Measurements from ENCODE around the gene COL5A1. TPM values are rescaled to one million over a fixed set of nuclear protein-coding genes. Genes with fewer than 3 reads are reported as not detected.
"Not testable (repeated sequence)": the region's sequence is repeated elsewhere in the genome, so short reads cannot be mapped to it uniquely, and the experiment has no call there.

The COL5A1 gene
- polyA plus RNA-seq, 3 donors = 87.5 to 116 (median 111) TPM

GRCh38 chr9:134851020-134851419 lies 209.4 kb downstream of the COL5A1 start:
- DNase-seq = no peak

DNA sequence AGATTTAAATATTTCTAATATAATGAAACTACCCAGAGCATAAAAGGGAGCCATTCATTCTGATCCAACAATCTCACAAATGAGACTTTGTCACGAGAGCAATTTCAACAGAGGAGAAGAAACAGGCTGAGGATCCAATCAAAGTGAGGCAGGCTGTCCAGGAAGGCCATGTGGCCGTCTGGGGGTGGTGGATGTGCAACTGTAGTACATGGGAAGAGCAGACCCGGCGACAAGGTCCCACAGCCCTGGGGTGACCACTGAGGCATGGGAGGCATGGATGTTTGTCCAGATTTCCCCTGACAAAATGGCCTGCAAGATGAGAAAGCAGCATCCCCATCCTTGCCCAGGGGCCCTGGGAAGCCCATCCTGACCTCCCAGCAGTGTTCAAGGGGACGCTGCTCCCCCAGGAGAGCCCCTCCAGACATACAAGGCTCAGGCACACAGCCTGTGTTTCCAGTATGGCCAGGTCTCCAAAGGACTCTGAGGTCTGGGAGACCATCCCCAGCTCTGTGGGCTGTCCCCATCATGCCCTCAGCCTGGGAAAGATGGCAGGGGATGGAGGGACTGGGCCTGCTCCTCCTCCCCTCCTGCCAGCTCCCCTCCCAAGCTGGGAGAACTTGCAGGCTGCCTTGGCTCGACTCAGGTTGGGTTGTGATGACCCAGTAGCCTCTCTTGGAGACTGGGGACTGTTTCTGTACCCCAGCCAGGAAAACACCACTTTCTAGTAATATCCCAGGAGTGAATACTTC lies 211.5 kb downstream of the COL5A1 start:
- DNase-seq = no peak

DNA sequence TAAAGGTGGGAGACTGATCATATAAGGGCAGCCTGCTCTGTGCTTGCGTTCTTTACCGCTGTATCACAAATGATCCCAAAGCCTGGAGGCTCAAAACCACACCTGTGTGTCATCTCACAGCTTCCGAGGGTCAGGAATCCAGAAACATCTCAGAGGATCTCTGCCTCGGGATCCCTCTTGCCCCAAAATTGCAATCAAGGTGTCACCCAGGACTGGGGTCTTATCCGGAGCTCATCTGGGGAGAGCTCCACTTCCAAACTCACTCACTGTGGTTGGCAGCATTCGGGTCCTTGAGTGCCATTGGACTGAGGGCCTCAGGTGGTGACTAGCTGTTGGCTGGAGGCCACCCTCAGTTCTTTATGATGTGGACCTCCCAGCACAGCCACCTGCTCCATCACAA lies 212.3 kb downstream of the COL5A1 start:
- DNase-seq = no peak

DNA sequence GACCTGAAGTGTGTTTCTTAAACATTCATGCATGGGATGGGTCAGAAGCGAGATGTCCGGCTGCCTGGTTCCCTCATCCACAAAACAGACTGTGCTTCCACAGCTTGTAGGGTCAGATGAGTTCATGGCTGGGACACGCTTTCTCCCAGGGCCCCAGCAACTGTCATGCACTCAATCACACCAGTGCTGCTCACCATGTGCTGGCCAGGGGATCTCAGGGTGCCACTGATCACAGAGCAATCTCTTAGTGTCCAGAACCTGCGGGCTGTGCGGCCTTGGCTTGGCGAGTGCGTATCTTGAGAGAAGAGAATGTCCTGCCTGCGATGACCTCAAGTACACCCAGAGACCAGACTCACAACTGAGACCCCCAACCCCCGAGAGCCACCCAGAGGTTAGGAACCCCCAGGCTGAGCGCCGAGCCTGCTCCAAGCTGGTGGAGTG lies 213.0 kb downstream of the COL5A1 start:
- no peak for DNase-seq

- DNase-seq = no peak
These were observed 213.8 kb downstream of the COL5A1 start for GRCh38 chr9:134855231-134855899.

- no peak for DNase-seq
These were observed 214.3 kb downstream of the COL5A1 start for GRCh38 chr9:134855900-134856377.

GRCh38 chr9:134857451-134857850 lies 215.8 kb downstream of the COL5A1 start:
- DNase-seq = not testable (repeated sequence)

GRCh38 chr9:134858051-134858841 lies 216.6 kb downstream of the COL5A1 start:
- no peak for DNase-seq

- no peak for DNase-seq
These were observed 218.9 kb downstream of the COL5A1 start for GRCh38 chr9:134860510-134860909.

DNA sequence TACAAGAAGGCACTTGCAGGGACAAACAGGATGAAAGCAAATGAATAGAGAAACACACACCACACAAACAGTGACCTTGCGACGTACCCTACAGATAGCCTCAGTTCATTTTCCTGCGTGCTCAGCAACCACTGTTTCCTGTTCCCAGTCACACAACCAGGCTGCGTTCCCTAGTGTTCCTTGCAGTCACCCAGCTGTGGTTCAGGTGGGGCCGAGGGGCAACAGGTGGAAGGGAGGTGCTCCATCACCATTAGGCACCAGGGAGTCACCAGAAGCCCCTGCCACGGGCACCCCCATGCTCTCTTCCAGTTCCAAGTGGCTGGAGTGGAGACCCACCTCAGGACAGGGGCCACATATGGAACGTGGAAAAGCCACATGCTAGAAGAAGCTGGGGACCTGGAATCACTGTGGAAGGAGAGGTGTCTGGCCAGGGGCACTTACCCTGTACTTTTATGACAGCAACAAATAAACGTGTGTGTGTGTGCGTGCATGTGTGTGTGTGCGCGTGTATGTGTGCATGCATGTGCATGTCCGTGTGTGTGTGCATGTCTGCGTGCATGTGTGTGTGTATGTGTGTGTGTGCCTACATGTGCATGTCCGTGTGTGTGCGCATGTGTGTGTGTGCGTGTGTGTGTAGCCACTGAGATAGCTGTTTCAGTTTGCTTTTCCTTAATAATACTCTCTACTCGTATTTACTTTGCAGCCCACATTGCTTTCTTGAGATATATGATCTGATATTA lies 220.2 kb downstream of the COL5A1 start:
- no peak for DNase-seq

DNA sequence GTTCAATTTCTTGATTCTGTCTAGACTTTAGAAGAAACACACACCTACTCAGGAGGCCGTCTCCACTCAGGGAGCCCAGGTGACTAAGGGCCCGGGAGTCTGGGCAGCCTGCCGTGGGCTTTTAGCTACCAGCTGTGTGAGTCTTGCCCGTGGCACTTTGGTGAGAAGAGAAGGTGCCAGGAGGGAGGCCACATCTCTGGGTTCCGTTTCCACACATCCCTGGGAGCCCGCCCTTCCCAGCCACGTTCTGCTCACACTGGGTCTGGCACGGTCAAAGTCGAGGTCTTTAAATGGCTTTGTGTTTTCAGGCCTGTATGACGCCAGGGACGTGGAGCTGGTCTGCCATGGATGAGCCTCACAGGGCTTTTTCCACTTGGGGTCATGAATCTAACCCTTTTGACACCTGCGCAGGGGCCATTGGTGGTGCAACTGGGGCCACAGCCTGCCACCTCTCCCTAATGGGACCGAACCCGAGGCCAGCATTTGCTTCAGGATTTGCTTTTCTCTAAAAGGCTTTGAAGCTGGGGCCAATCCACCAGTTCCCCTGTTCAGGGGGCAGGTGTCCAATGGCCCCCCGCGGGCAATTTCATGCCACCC lies 221.8 kb downstream of the COL5A1 start:
- DNase-seq = no peak

GRCh38 chr9:134863941-134864820 lies 222.6 kb downstream of the COL5A1 start:
- no peak for DNase-seq

GRCh38 chr9:134864821-134865190 lies 223.2 kb downstream of the COL5A1 start:
- no peak for DNase-seq

GRCh38 chr9:134867917-134868750 lies 226.5 kb downstream of the COL5A1 start:
- no peak for DNase-seq

DNA sequence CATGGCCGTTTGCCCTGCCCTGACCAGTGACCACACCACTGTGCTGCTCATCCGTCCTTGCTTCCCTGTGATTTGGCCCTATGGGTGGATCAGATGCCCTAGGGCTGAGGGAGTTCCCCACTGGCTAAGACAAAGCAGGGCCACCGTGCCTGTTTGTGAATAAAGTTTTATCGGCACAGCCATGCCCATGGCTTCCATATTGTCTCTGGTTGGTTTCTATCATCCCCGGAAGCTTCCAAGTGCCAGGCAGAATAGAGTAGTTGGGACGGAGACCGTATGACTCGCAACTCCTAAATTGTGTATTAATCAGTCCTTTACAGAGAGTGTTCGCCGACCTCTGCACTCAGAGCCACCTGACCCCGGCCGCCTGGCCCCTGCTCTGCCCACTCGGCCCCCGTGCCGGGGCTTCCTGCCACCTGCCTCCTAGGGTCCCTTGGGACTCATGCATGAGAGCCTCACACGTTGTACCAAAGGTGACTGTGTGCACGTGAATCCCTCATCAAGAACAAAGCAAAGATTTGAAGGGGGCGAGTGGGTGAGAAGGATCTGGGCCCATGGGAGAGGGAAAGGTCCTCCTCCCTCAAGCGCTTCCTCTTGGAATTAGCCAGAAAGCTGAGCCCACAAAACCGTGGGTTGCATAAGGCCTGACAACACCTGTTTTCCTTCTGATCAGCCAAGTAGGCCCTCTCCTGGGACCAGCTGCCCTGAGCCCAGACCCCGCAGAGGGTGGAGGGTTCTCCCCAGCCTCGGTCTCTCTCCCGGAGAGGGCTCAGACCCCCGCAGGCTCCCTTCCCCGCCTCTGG lies 227.3 kb downstream of the COL5A1 start:
- DNase-seq = no peak

DNA sequence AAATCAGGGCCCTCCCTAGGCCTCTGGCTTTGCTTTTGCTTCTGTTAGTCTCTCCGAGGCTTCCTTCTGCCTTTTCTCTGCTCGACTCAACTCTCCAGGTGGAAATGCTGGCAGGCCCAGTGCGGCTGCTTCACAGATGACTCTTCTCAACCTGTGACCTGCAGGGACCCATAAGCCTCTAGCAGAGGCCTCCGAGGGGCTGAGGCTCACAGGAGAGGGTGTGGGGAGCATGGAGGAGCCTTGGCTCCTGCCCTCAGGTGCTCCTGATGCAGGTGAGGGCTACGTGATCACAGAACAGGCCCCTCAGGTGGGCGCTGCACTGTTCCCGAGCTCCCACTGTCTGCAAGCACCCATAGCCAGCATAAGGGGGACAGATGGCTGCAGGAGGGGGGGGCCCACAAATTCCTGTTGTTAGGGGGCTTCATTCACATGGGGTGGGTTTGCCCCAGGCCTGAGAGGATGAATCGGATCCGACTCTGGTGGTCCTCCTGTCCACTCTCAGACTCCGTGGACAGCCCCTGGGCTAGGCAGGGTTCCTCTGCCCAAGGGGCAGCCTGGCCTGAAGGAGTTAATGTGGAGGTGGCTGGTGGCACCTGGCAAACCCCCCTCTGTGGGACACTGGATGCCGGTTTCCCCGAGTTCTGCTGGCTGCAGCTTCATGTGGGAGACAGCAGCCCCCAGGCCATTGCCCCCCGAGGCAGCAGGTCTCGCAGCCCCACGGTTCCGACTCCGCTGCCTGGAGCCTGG lies 228.1 kb downstream of the COL5A1 start:
- DNase-seq = no peak

DNA sequence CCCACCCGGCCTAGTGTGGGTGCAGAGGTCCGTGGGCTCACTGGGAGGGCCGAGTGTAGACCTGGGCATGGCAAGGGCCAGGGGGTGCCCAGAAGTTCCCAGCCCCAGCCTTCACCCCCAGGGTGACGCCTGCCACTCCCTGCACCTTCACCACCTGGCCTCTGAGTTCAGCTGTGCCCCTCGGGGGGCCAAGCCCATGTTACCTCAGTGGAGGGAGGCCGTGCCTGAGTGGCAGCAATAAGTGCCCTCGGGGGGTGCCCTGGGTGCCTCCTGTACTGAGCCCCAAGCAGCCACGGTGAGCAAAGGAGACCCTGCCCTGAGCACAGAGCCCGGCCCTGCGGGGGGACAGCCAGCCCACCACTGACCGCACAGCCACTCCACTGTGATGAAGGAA lies 228.7 kb downstream of the COL5A1 start:
- DNase-seq = no peak

Measured in renal pelvis (tissue), 4 donors.